ENCODE data around the gene SUSD1. TPM values are rescaled to one million over a fixed set of nuclear protein-coding genes. Genes with fewer than 3 reads are reported as not detected.

Gene SUSD1
- polyA plus RNA-seq, 1 donor from 2014 or later = 2.0 TPM

- peaks cover 6% of the 10 kb centered on the region for H3K36me3 ChIP-seq (ENCODE audit: insufficient read depth, low read length)
Measured at GRCh38 chr9:112218908-112219307, 43.8 kb upstream of the SUSD1 start.

GRCh38 chr9:112212926-112213325 lies 37.8 kb upstream of the SUSD1 start:
- Histone ChIP-seq H3K9ac (ENCODE audit: low read length) (no peak overlapping the region), H3K79me2 (replicated peaks; ENCODE audit: insufficient read depth, low read length) (no peaks in the 10 kb centered on the region), H3K36me3 (ENCODE audit: insufficient read depth, low read length) (peaks cover 2% of the 10 kb centered on the region), H3K9me2 (ENCODE audit: insufficient read depth, low read length) (no peaks in the 10 kb centered on the region), H3K9me3 (ENCODE audit: low read length) (no peaks in the 10 kb centered on the region), H4K20me1 (ENCODE audit: insufficient read depth) (no peaks in the 10 kb centered on the region), H3F3A (ENCODE audit: insufficient read depth, low read length, poor library complexity, severe bottlenecking) (no peaks in the 10 kb centered on the region), H3K4me2 (ENCODE audit: low read length) (no peak overlapping the region), H3K27ac (ENCODE audit: low read length) (no peak overlapping the region), H2AFZ (ENCODE audit: low read depth, low read length) (no peak overlapping the region), H3K4me3 (ENCODE audit: low read length) (no peak overlapping the region), H3K27me3 (ENCODE audit: insufficient read depth, low read depth, low read length) (no peaks in the 10 kb centered on the region)
- TF ChIP-seq MXI1 (conservative IDR thresholded peaks at IDR 0.05; ENCODE audit: poor library complexity, severe bottlenecking) (no peak), RAD21 (conservative IDR thresholded peaks at IDR 0.05) (no peak), CTCF (IDR thresholded peaks at IDR 0.05; ENCODE audit: poor library complexity, severe bottlenecking) (no peak), EZH2 (IDR thresholded peaks at IDR 0.05; ENCODE audit: borderline replicate concordance, insufficient read depth, low read length, poor library complexity, severe bottlenecking) (no peak), EP300 (conservative IDR thresholded peaks at IDR 0.05; ENCODE audit: poor library complexity, severe bottlenecking) (no peak), POLR2AphosphoS5 (IDR thresholded peaks at IDR 0.05) (no peak)

More at GRCh38 chr9:112218908-112219307, 43.8 kb upstream of the SUSD1 start:
- H3K4me3 ChIP-seq (ENCODE audit: low read length) = no peak overlapping the region
- H3K27ac ChIP-seq (ENCODE audit: low read length) = no peak overlapping the region
- H3K4me2 ChIP-seq (ENCODE audit: low read length) = no peak overlapping the region
- H2AFZ ChIP-seq (ENCODE audit: low read depth, low read length) = no peak overlapping the region
- H3K9me2 ChIP-seq (ENCODE audit: insufficient read depth, low read length) = no peaks in the 10 kb centered on the region
- no peaks in the 10 kb centered on the region for H3K79me2 ChIP-seq (replicated peaks; ENCODE audit: insufficient read depth, low read length)
- H3K9ac ChIP-seq (ENCODE audit: low read length) = no peak overlapping the region
- no peaks in the 10 kb centered on the region for H3K9me3 ChIP-seq (ENCODE audit: low read length)
- TF ChIP-seq EZH2 (IDR thresholded peaks at IDR 0.05; ENCODE audit: borderline replicate concordance, insufficient read depth, low read length, poor library complexity, severe bottlenecking) (no peak), SMC3 (conservative IDR thresholded peaks at IDR 0.05; ENCODE audit: poor library complexity) (no peak), POLR2AphosphoS5 (IDR thresholded peaks at IDR 0.05) (no peak), REST (IDR thresholded peaks at IDR 0.05; ENCODE audit: borderline replicate concordance) (no peak), CTCF (IDR thresholded peaks at IDR 0.05; ENCODE audit: poor library complexity, severe bottlenecking) (no peak), MXI1 (conservative IDR thresholded peaks at IDR 0.05; ENCODE audit: poor library complexity, severe bottlenecking) (no peak), EP300 (conservative IDR thresholded peaks at IDR 0.05; ENCODE audit: poor library complexity, severe bottlenecking) (no peak), TAF1 (IDR thresholded peaks at IDR 0.05; ENCODE audit: low read depth) (no peak), RAD21 (conservative IDR thresholded peaks at IDR 0.05) (no peak)
- no peaks in the 10 kb centered on the region for H4K20me1 ChIP-seq (ENCODE audit: insufficient read depth)
- H3K27me3 ChIP-seq (ENCODE audit: insufficient read depth, low read depth, low read length) = no peaks in the 10 kb centered on the region
- H3F3A ChIP-seq (ENCODE audit: insufficient read depth, low read length, poor library complexity, severe bottlenecking) = no peaks in the 10 kb centered on the region

Measured in neural cell (in vitro differentiated cells).